Astrocyte of the hippocampus (primary cell): Measurements from ENCODE around the gene HAO1.
A peak's percentile ranks its signal among the peaks of the same experiment; 100 is the strongest.
"Not testable (repeated sequence)": the region's sequence is repeated elsewhere in the genome, so short reads cannot be mapped to it uniquely, and the experiment has no call there.

Source experiments
- DNase-seq: peaks from one replicate; pipeline ENCODE4 v3.0.0; 2011; ENCODE audit warnings: low read depth, low spot score

The HAO1 gene

GRCh38 chr20:7855545-7855944 is 84.7 kb downstream of the HAO1 start:
- DNase-seq = peak; percentile 13

- DNase-seq = no peak
These were observed 86.8 kb downstream of the HAO1 start for GRCh38 chr20:7853493-7853892.

GRCh38 chr20:7850775-7851490 is 89.3 kb downstream of the HAO1 start:
- no peak for DNase-seq

- DNase-seq = no peak
These were observed 90.6 kb downstream of the HAO1 start for GRCh38 chr20:7849675-7850074.

- no peak for DNase-seq
These were observed 91.9 kb downstream of the HAO1 start for GRCh38 chr20:7848351-7848750.

GRCh38 chr20:7843613-7844012 is 96.6 kb downstream of the HAO1 start:
- peak; percentile 7 for DNase-seq

- peak; percentile 92 for DNase-seq
These were observed 98.3 kb downstream of the HAO1 start for GRCh38 chr20:7841971-7842310.

- DNase-seq = peak; percentile 51
These were observed 98.8 kb downstream of the HAO1 start for GRCh38 chr20:7841291-7841970.

- DNase-seq = no peak
These were observed 104.2 kb downstream of the HAO1 start for GRCh38 chr20:7836076-7836475.

- DNase-seq = not testable (repeated sequence)
These were observed 105.8 kb downstream of the HAO1 start for GRCh38 chr20:7834441-7834840.
